ENCODE results near the gene AOPEP.
"Not testable (repeated sequence)": the region's sequence is repeated elsewhere in the genome, so short reads cannot be mapped to it uniquely, and the experiment has no call there.

The AOPEP gene

GRCh38 chr9:95005278-95006143, 279.0 kb downstream of the AOPEP start:
- in situ Hi-C loops (cut with MboI; ENCODE audit: low sequenced_read_pairs): no loop called here

DNA sequence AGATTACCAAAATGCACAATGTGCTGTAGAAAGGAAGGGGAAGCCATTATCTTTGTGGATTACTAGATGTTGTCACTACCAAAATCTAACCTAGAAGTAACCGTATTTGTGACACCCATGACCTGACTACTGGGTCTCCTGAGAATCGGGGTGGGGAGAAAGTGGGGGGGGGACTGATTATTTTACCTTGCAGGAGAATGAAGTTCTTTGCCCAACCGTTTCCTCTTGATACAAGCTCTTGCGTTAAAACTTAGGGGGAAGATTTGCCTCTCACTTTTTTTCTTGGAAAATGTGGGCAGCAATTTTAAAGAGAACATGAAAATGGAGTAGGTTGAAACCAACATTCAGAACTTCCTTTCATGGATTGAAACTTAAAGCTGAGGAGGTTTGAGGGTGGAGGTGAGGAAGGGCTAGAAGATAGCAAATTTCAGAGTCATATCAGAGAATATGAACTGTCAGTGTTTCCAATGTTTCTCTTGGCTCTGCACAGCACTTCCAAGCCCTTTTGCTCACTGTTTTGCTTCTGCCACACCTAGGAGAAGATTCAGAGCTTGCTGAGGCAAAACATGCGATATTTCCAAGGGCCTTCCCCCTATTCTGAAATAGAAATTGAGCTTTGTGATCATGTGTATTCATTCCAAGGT, 280.8 kb downstream of the AOPEP start:
- in situ Hi-C loops (cut with MboI; ENCODE audit: low sequenced_read_pairs): no loop called here

DNA sequence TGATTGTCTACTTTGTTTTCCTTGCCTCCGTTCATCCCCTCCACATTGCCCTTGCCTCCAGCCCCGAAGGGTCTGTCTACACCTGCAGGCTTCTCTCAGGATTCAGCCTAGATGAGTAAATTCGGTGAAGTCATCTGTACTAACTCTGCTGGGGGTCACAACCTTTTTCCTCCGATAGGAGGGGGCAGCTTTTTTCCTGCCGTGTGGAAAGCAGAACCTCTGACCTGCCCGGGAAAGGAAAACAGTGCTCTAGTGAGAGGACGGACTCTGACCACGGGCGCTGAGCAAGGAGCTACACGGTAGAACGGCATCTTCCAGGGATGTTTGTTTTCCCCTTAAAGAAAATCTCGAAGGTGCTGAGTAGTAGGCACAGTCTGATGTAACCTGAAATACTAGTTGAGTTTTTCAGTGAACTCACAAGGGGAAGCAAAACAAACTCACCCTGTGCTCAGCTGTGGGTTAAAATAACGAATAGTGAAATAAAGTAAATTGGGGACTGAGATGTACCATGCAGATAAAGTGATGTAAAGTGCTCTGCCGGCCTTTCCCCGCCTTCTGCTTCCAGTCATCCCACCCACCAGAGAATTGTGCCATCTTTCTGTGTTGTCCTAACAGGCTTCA, 281.8 kb downstream of the AOPEP start:
- in situ Hi-C loops (cut with MboI; ENCODE audit: low sequenced_read_pairs): no loop called here

- in situ Hi-C loops (cut with MboI; ENCODE audit: low sequenced_read_pairs): no loop called here
Observed at GRCh38 chr9:95009459-95009858, 283.0 kb downstream of the AOPEP start.

DNA sequence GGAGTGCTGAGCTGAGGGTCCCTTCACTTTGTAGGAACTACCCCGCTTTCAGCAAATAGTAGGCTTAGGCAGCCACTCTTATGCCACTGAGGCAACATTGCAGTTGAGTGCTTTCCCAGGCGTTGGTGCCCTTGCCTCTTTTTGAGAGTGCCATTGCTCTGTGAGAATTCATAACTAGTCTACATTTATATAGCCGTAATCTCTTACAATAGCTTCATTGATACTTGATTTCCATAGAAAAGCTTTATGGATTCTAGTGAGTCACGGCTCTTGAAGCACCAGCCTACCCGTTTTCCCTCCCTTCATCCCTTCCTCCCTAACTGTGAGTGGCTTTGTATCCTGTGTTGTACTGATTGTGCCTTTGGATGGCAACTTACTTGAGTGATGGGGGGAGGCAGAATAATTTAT, 283.9 kb downstream of the AOPEP start:
- in situ Hi-C loops (cut with MboI; ENCODE audit: low sequenced_read_pairs): no loop called here

DNA sequence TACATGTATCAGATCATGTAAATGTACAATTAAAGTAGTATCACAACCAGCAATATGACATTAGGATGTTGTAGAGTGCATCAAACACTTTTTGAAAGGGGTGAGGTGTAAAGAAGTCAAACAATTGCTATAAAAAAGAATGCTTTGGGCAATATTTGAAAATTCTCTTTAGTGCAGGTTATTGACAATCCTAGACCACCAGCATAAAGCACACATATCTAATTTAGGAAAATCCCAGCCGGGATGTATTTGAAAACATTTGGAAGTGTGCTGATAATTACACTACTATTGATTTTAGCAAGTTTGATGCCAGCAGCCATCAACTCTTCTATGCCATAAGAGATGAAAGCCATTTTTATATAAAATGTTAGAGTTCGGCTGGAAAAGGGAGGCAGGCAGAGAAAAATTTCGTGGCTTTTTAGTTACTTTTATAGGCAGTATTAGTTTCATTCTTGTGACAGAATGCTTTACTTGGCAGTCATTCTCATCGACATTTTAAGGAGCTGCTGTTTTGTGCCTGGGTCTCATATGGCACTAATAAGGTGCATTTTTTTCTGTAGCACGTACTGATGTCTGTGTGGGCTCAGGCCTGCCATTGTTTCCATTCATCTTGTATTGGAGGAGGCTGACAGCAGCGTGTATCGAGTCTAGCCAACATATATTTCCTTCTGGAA, 285.7 kb downstream of the AOPEP start:
- in situ Hi-C loops (cut with MboI; ENCODE audit: low sequenced_read_pairs): no loop called here

DNA sequence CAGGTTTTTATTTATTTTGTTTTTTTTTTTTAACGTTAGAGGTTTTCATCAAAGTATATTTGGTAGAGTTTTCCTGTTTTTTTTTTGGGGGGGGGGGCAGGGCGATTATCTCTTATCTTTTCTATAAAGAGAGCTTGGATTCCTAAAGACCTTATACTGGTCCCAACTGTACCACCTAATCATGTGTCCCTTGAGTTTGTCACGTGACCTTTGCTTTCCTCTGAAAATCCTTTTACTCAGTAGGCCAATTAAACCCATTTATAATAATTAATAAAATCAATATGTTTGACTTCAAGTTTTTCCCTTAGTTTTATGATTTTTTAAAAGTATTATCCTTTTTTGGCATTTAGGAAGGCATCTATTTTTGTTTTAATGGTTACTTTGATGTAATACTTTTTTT, 286.4 kb downstream of the AOPEP start:
- in situ Hi-C loops (cut with MboI; ENCODE audit: low sequenced_read_pairs): no loop called here

DNA sequence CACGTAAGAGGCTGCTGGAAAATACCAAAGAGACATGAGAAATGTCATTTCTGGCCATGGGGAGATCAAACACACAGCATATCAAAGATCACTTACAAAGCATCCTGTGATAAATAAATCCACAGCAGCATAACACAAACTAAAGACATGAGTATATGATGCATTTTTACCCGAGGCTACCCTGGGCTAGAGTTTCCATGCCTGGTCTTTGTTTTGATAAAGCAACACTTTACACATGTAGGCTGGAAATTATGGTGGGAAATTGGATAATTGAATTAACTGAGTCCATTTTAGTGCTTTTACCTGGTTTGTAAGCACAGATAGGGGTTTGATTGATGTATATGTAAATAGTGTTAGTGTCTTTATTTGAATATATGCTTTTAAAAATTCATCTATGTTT, 288.4 kb downstream of the AOPEP start:
- in situ Hi-C loops (cut with MboI; ENCODE audit: low sequenced_read_pairs): no loop called here

DNA sequence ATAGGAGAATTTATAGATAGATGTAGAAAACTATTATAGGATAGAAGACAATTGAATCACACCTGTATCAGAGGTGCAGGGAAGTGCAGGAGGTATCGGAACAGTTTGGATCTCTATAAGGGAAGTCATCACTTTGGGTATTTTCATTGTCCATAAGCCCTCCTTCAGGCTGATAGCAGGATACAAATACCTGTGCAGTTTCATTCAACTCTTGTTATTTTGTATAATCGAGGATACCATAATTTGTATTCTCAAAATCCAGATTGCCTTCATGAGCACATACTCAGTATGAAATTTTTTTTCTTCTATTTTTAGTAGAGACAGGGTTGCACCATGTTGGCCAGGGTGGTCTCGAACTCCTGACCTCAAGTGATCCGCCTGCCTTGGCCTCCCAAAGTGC, 289.1 kb downstream of the AOPEP start:
- in situ Hi-C loops (cut with MboI; ENCODE audit: low sequenced_read_pairs): no loop called here

DNA sequence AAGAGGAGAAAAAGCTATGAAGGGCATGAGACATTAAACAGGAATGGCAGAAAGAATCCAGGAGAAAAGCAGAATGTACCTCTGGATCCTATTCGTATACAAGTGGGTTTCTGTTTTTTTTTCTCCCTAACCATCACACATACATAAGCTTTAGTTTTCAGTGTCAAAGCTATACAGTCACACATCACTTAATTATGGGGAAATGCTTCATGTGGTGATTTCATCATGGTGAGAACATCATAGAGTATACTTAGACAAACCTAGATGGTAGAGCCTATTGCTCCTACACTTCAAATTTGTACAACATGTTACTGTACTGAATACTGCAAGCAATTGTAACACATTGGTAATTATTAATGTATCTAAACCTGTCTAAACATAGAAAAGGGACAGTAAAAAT, 290.6 kb downstream of the AOPEP start:
- in situ Hi-C loops (cut with MboI; ENCODE audit: low sequenced_read_pairs): no loop called here

DNA sequence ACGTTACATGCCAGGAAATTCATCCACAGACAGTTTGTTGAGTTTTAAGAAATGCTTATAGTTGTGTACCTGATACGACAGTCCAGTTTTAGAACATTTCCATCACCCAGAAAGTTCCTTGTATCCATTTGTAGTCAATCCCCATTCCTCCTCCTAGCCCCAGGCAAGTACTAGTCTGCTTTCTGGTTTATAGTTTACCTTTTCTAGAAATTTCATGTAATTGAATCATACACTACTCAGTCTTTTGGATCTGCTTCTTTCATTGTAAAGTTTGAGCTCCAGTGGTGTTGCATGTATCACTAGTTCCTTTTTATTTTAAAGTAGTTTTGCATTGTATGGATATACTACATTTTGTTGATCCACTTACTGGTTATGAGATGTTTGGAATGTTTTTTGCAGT, 291.2 kb downstream of the AOPEP start:
- in situ Hi-C loops (cut with MboI; ENCODE audit: low sequenced_read_pairs): no loop called here

DNA sequence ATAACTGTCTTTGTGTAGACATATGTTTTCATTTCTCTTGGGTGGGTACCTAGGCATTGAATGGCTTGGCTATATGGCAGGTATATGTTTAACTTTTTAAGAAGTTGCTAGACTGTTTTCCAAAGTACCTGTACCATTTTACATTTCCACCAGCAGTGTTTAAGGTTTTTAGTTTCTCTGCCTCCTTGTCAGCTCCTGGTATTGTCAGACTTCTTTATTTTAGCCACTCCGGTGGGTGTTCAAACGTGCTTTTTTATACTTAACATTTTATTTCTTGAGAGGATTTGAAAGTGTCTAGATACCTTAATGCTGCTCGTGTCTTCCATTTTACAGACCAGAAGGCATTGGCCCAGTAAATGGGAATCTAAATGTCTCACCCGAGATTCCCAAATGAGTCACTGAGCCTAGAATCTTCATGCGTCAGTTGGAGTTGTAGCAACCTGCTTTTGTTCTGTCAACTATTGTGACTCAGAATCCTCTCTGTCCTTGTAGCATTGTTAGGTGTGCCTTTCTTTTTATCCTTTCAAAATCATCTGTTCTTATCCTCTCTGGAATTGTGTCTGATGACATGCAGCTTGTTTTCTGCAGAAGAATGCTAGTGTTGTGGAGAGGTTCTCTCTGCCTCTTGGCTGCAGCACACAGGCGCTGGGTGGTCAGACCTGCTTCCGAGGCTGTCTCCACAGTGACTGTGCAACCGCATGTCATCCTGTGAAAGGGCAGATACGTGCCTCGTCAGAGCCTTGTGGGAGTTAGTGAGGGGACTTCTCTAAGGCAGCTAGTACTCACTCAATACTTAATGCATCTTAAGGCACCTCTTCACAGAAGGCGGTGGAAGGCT, 291.8 kb downstream of the AOPEP start:
- in situ Hi-C loops (cut with MboI; ENCODE audit: low sequenced_read_pairs): no loop called here

DNA sequence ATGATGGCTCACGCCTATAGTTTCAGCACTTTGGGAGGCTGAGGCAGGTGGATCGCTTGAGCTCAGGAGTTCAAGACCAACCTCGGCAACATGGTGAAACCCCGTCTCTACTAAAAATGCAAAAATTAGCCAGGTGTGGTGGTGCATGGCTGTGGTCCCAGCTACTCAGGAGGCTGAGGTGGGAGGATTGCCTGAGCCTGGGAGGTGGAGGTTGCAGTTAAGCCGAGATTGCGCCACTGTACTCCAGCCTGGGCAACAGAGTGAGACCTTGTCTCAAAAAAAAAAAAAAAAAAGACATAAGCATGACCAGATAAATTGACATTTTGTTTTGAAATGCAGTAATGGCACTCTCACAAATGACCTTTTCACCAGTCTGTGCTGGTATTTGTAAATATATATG, 294.1 kb downstream of the AOPEP start:
- in situ Hi-C loops (cut with MboI; ENCODE audit: low sequenced_read_pairs): not testable (repeated sequence)

GRCh38 chr9:95021166-95021886, 294.8 kb downstream of the AOPEP start:
- in situ Hi-C loops (cut with MboI; ENCODE audit: low sequenced_read_pairs): no loop called here

- in situ Hi-C loops (cut with MboI; ENCODE audit: low sequenced_read_pairs): no loop called here
Observed at GRCh38 chr9:95022657-95023056, 296.2 kb downstream of the AOPEP start.

- in situ Hi-C loops (cut with MboI; ENCODE audit: low sequenced_read_pairs): no loop called here
Observed at GRCh38 chr9:95023217-95024003, 296.9 kb downstream of the AOPEP start.

DNA sequence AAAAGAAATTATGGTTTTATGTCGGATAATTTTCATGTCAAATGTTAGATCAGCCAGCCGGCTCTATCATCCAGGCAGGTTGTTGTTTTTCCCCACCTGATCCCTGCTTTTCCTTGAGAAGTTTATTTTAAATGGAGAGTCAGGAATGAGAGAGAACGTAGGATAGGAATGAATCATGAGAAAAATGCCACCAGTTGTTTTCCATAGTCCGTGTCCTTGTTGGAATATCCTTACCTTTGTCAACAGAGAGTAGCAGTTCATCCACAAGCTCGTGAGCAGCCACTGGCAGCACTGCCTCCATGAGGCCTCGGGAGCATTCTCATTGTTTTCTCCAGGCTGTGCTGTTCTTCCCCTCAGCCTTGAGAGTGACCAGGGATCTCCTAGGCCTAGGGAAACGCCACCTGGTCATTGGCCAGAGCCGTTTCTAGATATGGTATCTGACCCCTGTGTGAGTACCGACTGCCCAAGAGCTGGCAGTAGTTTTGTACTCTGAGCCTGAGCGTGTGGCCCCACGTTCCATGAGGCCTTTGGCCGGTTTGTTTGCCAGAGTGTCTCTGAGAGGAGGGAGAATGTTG, 297.7 kb downstream of the AOPEP start:
- in situ Hi-C loops (cut with MboI; ENCODE audit: low sequenced_read_pairs): no loop called here

GRCh38 chr9:95025213-95026147, 299.0 kb downstream of the AOPEP start:
- in situ Hi-C loops (cut with MboI; ENCODE audit: low sequenced_read_pairs): no loop called here

All from HL-60/S4 treated with phorbol 12-myristate 13-acetate at 8.2 ng/mL for 4 days and 3 days (cell line).